Vagina (tissue), 2 donors: Measurements from ENCODE around the gene ASPG.

Experiments
- CTCF ChIP-seq, 3 experiments: fragments of 450-650 bp in 2 of 3; fragments of 200-600 bp in 1 of 3; sonication (generic) in 1 of 3; IDR thresholded peaks; one replicate each; pipeline ENCODE4 v1.5.1; 2017 to 2019; ENCODE audit warnings: antibody characterized with exemption in 3 of 3, mild to moderate bottlenecking in 2 of 3, moderate library complexity in 2 of 3
- POLR2A ChIP-seq, 2 donors: fragments of 450-650 bp; IDR thresholded peaks; one replicate each; pipeline ENCODE4 v1.6.1; 2017; ENCODE audit warnings: antibody characterized with exemption in 2 of 2, mild to moderate bottlenecking in 2 of 2, moderate library complexity in 2 of 2
- POLR2AphosphoS5 ChIP-seq, 2 donors: sonication (generic); formaldehyde crosslinking; IDR thresholded peaks; one replicate each; pipeline ENCODE4 v1.9.0; 2017; ENCODE audit warnings: antibody characterized with exemption in 2 of 2, mild to moderate bottlenecking in 2 of 2, low read depth in 1 of 2; ENCODE audit not compliant: insufficient read depth in 1 of 2

- TF ChIP-seq POLR2A (IDR thresholded peaks at IDR 0.05), result no peak
- TF ChIP-seq CTCF (IDR thresholded peaks at IDR 0.05), result no peak
- no peak for TF ChIP-seq POLR2AphosphoS5 (IDR thresholded peaks at IDR 0.05; ENCODE audit: insufficient read depth in 1 of 2, low read depth in 1 of 2)
These were observed 11.7 kb upstream of the ASPG start for GRCh38 chr14:104073764-104074163.
